Activated T-cell treated with anti-CD3 and anti-CD28 coated beads, Interleukin-2, amount 50 U/mL, for 4 hours (primary cell): Measurements from ENCODE around the gene POLR3B. TPM values are rescaled to one million over a fixed set of nuclear protein-coding genes. Genes with fewer than 3 reads are reported as not detected.

Experiments
- ATAC-seq, 2 donors: fragments of 200-7000 bp; cut with Tn5 transposase; one replicate each; pipeline ENCODE4 v1.10.0; 2021
- DNase-seq: peaks from one replicate; pipeline ENCODE4 v3.0.0-alpha.2; 2020
- H3K27me3 Mint-ChIP-seq: one replicate; pipeline ENCODE4 v1.8.0; 2021; ENCODE audit warnings: low read depth, mixed read lengths
- H3K36me3 Mint-ChIP-seq: one replicate; pipeline ENCODE4 v1.8.0; 2022; ENCODE audit warnings: mixed read lengths; ENCODE audit not compliant: insufficient read depth
- H3K4me1 Mint-ChIP-seq: one replicate; pipeline ENCODE4 v1.8.0; 2021; ENCODE audit warnings: low read depth, mixed read lengths
- H3K4me3 Mint-ChIP-seq: one replicate; pipeline ENCODE4 v1.8.0; 2021; ENCODE audit warnings: mild to moderate bottlenecking, moderate library complexity, mixed read lengths
- H3K9me3 Mint-ChIP-seq: one replicate; pipeline ENCODE4 v1.8.0; 2021; ENCODE audit warnings: mixed read lengths
- total RNA-seq, 3 donors: library from RNA; stranded (reverse); gene quantifications; one replicate each; pipeline ENCODE4 v1.2.1, GENCODE V29; 2021

The POLR3B gene
- total RNA-seq, 3 donors from 2014 or later: 17.8 to 18.8 (median 18.2) TPM

DNA sequence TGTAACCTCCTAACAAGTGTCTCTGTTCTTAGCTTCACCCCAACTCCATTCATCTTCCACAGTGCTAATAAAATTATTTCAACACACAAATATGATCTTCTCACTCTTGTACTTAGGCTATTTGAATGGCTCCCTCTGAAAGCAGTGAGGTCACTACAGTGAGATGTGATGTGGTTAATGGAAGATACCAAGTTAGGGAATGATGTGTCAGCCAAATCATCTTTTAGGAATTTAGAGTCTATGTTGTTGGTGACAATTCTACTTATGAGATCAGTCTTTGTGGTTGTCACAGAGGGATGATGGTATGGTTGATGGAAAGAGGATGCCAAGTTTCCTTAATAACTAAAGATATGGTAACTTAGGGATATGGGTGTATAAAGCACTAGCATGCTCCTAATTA lies 57.6 kb downstream of the POLR3B start:
- H3K27me3 Mint-ChIP-seq: no peaks in the 10 kb centered on the region
- H3K4me3 Mint-ChIP-seq: no peak overlapping the region
- no peaks in the 10 kb centered on the region for H3K9me3 Mint-ChIP-seq
- DNase-seq (no peak), ATAC-seq (no peak)
- peaks cover 57% of the 10 kb centered on the region for H3K36me3 Mint-ChIP-seq
- H3K4me1 Mint-ChIP-seq: no peaks in the 10 kb centered on the region

DNA sequence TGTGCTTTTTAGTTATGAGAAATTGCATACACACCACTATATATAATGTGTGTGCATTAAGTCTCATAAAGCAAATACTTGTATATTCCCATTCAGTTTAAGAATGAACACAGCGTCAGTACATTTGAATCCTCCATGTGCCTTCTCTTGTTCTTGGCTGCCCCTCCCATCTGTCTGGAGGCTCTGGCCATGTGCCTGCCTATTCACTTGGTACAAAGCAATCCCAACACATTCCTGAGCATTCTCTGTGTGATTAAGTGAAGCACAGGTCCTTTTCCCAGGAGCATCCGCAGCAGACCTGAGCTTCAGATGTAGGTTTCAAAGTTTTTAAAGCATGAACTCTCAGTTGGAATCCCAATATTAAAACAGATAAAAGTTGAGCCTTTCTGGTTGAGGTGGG lies 58.7 kb downstream of the POLR3B start:
- Mint-ChIP-seq H3K27me3 (no peaks in the 10 kb centered on the region), H3K9me3 (no peaks in the 10 kb centered on the region), H3K4me3 (no peak overlapping the region), H3K36me3 (peaks cover 58% of the 10 kb centered on the region), H3K4me1 (no peaks in the 10 kb centered on the region)
- DNase-seq: no peak
- ATAC-seq: no peak

DNA sequence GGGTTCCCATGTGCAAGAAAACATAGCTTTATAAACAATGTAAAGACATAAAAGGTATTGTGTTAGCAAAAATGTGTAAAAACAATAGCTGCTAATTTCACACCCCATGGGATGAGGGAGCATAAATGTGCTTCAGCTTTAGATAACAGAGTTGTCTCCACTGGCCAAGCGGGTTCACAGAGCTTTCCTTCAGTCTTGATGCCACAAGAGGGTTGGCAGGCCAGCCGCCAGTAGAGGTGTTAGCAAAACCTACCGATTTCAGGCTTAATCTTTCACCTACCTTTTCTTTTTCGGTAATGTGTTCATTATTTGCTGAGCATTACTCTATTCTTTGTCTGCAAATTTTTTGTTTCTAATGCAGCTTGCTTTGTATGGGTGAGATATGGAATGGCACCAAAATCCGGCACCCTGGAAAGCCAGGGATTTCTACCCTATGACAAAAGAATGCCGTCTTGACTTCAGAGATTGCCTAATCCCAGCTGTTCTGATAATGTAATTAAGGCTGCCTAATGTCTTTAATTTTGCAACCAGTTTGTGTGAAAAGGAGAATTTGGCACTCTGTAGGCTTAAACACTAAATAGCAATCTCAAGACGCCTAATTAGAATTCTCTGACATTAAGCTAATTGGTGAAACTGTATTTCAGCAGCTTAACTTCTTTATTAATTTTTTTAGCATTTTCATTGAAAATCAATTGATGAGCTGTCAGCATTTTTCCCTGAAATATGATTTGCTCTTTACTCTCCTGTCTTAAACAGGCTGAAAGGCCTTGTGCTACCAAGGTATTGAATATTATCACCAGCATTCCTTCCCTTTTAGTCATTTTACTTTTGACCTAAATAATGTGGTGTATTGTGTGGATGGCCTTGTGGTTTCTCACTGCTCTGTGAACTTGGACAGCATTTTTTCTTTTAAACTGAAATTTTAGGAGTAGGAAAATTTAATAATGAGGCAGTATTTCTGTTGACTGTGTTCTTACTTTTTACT lies 60.7 kb downstream of the POLR3B start:
- Mint-ChIP-seq H3K4me3 (no peak overlapping the region), H3K4me1 (no peaks in the 10 kb centered on the region), H3K9me3 (no peaks in the 10 kb centered on the region), H3K36me3 (peaks cover 53% of the 10 kb centered on the region), H3K27me3 (no peaks in the 10 kb centered on the region)
- ATAC-seq: no peak
- no peak for DNase-seq

DNA sequence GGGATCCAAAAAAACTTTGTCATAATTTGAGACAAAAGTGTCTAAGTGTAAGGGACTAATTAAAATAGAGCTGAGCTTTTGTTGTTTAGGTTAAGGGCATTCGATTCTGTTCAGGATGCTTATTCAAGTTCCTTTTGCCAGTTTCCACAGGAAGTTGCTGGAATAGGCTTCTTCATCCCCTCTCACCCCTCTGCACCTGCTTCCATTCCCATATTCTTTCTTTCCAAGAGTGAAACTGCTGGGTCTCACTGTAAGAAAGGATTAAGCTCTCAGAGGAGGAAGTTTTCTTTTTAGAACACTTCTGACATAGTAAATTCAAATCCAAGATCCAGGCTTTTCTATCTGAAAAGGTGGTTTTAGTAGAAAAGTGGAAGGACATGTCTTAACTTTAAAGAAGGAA lies 61.4 kb downstream of the POLR3B start:
- DNase-seq (no peak), ATAC-seq (no peak)
- no peak overlapping the region for H3K4me3 Mint-ChIP-seq
- H3K36me3 Mint-ChIP-seq: peaks cover 49% of the 10 kb centered on the region
- no peaks in the 10 kb centered on the region for H3K9me3 Mint-ChIP-seq
- no peaks in the 10 kb centered on the region for H3K27me3 Mint-ChIP-seq
- no peaks in the 10 kb centered on the region for H3K4me1 Mint-ChIP-seq

DNA sequence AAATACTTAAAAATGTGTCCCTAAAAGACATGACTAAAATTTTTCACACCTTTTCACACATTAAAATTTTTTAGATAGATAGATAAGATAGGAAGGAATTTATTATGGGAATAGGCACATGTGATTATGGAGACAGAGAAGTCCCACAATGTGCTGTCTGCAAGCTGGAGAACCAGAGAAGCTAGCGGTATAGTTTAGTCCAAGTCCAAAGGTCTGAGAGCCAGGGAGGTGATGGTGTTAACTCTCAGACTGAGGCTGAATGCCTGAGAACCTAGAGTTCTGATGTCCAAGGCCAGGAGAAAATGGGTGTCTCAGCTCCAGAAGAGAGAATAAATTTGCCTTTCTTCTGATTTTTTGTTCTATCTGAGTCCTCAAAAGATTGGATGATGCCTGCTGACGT lies 65.7 kb downstream of the POLR3B start:
- Mint-ChIP-seq H3K9me3 (no peaks in the 10 kb centered on the region), H3K36me3 (peaks cover 25% of the 10 kb centered on the region), H3K4me1 (no peaks in the 10 kb centered on the region), H3K27me3 (no peaks in the 10 kb centered on the region), H3K4me3 (no peak overlapping the region)
- DNase-seq (no peak), ATAC-seq (no peak)

DNA sequence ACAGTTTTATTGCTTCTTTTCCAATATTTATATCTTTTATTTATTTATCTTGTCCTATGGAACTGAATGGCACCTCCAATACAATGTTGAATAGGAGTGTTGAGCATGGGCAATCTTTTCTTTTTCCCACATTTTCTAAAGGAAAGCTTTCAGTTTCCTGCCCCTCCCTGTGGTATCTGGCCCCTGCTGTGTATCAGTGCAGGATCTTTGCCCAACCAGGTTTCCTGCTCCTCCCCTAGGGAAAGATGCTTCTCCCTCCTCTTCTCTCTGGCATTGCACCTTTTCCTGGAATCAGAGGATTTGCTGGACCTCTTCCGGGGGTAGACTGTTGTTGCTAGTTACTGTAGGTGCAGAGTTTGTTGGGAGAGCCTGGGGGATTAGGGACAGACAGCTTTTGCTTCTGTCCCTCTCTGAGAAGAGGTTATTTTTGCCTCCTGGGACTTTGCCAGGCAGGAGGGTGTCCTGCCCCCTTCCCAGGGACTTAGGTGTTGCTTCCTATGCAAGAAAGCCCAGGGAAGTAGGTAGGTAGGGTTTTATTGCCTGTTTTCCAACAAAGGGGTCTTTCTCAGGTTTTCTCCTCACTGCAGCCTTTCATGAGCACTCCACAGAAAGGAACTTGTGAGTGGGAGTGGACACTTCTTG lies 67.6 kb downstream of the POLR3B start:
- H3K9me3 Mint-ChIP-seq: no peaks in the 10 kb centered on the region
- no peak for DNase-seq
- H3K4me3 Mint-ChIP-seq: no peak overlapping the region
- no peaks in the 10 kb centered on the region for H3K27me3 Mint-ChIP-seq
- H3K36me3 Mint-ChIP-seq: peaks cover 35% of the 10 kb centered on the region
- H3K4me1 Mint-ChIP-seq: no peaks in the 10 kb centered on the region
- no peak for ATAC-seq

DNA sequence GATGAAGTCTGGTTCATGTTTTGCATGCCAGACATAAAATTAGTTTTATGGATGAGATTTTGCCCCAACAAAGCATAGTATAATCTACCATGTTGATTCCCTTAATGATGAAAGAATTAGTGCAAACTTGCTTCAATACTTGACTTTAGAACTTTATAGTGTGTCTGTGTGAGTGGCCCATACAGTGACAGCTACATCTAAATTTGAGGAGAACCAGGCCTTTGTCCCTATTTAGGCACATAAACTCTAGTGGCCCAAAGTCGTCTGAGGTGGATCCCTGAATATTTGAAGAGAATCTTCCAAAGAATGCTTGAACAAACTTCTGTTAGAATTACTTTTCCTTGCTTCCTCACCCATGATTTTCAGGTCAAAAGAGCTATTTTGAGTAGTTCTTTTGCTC lies 70.4 kb downstream of the POLR3B start:
- Mint-ChIP-seq H3K27me3 (no peaks in the 10 kb centered on the region), H3K4me1 (no peaks in the 10 kb centered on the region), H3K9me3 (no peaks in the 10 kb centered on the region), H3K36me3 (peaks cover 27% of the 10 kb centered on the region), H3K4me3 (no peak overlapping the region)
- DNase-seq (no peak), ATAC-seq (no peak)

DNA sequence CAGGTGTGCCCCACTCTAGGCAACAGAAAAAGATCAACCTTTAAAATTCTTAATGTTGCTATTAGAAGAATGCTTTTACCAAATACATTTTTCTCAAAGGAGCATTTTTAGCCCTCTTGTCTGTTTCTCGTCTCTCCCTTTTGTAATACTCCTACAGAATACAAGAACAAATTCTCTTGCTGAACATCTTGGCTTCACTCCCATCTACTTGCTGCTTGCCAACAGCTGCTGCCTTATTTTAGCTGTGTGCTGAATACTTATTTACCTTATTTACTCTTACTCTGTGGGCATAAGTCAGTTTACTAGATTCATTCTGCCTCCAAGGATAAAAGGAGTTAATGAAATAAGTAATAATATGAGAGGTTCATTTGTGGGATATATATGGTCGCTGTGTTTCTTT lies 70.8 kb downstream of the POLR3B start:
- Mint-ChIP-seq H3K9me3 (no peaks in the 10 kb centered on the region), H3K4me1 (no peaks in the 10 kb centered on the region), H3K36me3 (peaks cover 27% of the 10 kb centered on the region), H3K4me3 (no peak overlapping the region), H3K27me3 (no peaks in the 10 kb centered on the region)
- DNase-seq (no peak), ATAC-seq (no peak)

DNA sequence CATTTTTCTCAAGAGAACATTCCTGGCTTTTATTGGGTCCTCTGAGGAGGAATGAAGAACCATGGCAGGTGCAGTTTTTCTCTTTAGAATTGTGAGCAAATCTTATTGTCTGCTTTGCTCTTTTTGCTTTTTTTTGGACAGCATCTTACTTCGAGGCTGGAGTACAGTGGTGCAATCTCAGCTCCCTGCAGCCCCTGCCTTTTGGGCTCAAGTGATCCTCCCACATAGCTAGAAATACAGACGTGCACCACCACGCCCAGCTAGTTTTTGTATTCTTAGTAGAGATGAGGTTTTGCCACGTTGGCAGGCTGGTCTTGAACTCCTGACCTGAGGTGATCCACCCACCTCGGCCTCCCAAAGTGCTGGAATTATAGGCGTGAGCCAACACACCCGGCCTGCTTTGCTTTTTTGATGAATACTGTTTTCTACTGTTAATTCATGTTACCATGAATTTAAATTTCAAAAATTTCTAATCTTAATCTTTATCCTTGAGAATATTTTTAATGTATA lies 71.5 kb downstream of the POLR3B start:
- H3K4me3 Mint-ChIP-seq: no peak overlapping the region
- ATAC-seq (no peak), DNase-seq (no peak)
- H3K9me3 Mint-ChIP-seq: no peaks in the 10 kb centered on the region
- H3K4me1 Mint-ChIP-seq: no peaks in the 10 kb centered on the region
- peaks cover 30% of the 10 kb centered on the region for H3K36me3 Mint-ChIP-seq
- H3K27me3 Mint-ChIP-seq: no peaks in the 10 kb centered on the region

DNA sequence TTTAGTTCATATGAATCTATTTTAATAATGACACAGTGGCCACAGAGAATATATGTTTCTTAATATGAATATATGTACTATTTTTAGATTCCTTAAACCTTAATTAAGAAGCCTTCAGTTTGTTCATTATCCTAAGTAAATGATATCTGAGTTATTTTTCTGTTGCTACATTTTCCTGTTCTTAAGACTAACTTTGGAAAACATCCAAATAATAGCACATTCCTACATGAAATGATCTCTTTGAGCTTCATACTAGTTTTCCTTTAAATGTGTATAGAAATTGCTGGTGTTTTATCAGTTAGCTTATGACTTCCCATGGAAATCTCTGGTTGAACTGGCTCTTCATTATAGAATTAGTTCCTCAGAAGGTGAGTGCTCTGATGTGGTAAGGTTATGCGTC lies 72.1 kb downstream of the POLR3B start:
- peaks cover 34% of the 10 kb centered on the region for H3K36me3 Mint-ChIP-seq
- H3K27me3 Mint-ChIP-seq: no peaks in the 10 kb centered on the region
- DNase-seq: no peak
- H3K4me3 Mint-ChIP-seq: no peak overlapping the region
- no peak for ATAC-seq
- H3K9me3 Mint-ChIP-seq: no peaks in the 10 kb centered on the region
- H3K4me1 Mint-ChIP-seq: no peaks in the 10 kb centered on the region

DNA sequence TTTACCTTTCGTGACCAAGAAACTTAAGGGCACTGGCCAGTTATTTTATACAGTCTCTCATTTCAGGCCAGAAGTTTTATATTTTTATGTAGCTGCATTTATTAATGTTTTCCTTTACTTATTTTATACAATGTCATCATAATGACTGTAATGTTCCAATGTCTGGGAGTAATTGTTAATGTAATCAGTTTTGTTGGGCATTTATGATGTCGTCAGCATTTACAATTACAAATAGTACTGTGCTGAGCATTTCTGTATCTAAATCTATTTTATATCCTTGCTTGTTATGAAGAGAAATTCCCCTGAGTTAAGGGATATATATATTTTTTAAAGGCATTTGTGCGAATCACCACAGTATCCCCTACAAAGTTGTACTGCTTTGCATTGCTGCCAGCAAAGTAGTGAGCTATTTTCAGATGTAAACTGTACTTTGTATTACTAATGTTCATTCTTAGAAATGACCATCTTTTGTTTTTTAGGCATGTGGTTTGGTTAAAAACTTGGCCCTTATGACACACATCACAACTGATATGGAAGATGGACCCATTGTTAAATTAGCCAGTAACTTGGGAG lies 74.4 kb downstream of the POLR3B start:
- H3K27me3 Mint-ChIP-seq: no peaks in the 10 kb centered on the region
- DNase-seq (no peak), ATAC-seq (no peak)
- H3K36me3 Mint-ChIP-seq: peaks cover 45% of the 10 kb centered on the region
- no peaks in the 10 kb centered on the region for H3K9me3 Mint-ChIP-seq
- no peak overlapping the region for H3K4me3 Mint-ChIP-seq
- no peaks in the 10 kb centered on the region for H3K4me1 Mint-ChIP-seq

DNA sequence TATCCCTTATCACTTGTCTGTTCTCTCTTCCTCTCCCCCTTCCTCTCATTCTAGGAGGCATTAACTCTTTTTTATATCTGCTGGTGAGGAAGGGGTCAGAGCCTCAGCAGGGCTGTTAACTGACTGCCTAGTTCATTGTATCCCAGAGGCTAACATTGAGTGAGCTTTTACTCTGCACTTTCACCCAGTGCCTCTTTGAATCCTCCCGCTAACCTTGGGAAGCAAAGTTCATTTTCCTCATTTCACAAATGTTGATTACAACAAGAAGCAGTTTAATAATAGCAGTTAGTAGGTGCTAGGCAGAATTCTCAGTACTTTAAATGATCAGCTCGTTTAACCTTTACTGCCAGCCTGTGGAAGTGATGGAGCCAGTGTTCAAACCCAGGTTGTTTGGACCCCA lies 75.5 kb downstream of the POLR3B start:
- Mint-ChIP-seq H3K36me3 (peaks cover 53% of the 10 kb centered on the region), H3K9me3 (no peaks in the 10 kb centered on the region), H3K4me1 (no peaks in the 10 kb centered on the region), H3K27me3 (no peaks in the 10 kb centered on the region), H3K4me3 (no peak overlapping the region)
- no peak for DNase-seq
- no peak for ATAC-seq

DNA sequence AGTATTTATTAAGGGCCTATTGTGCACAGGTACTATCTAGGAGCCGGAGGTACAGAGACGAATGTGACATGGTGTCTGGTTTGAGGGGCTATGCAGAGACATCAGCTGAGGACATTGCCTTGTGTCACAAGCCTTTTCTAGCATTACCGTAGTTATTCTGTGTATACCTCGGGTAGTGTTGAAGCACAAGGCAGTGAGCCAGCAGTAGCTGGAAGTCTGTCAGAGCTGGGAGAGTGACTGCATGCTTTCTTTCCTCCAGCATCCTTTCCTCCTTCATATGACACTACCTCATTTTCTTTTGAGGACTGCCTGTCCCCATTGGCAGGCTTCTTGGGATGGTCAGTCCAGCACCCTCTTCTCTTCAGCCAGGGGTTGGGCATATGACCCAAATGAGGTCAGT lies 77.0 kb downstream of the POLR3B start:
- no peaks in the 10 kb centered on the region for H3K9me3 Mint-ChIP-seq
- ATAC-seq: no peak

DNA sequence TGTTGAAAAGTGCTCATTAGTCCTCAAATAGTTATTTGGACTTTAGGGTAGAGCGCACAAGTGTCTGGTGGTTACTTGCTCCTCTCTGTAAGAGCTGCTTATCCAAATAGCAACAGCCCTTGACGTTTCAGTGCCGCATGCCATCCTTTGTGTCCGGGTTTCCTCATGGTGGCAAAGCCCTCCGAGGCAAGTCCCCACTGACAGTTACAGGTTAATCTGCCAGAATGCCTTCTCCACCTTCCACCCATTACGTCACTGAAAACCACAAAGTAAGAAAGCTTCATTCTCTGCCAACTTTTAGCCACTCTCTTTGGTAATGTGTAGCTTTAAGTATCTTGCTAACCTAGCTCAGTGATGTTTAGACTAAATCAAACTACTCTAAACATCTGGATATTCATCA lies 78.6 kb downstream of the POLR3B start:
- DNase-seq (no peak), ATAC-seq (no peak)
- Mint-ChIP-seq H3K27me3 (no peaks in the 10 kb centered on the region), H3K4me3 (no peak overlapping the region), H3K9me3 (no peaks in the 10 kb centered on the region), H3K36me3 (peaks cover 45% of the 10 kb centered on the region), H3K4me1 (no peaks in the 10 kb centered on the region)

More for the DNA sequence above, 77.0 kb downstream of the POLR3B start:
- H3K4me3 Mint-ChIP-seq: no peak overlapping the region
- H3K4me1 Mint-ChIP-seq: no peaks in the 10 kb centered on the region
- no peak for DNase-seq
- peaks cover 47% of the 10 kb centered on the region for H3K36me3 Mint-ChIP-seq
- no peaks in the 10 kb centered on the region for H3K27me3 Mint-ChIP-seq
